ENCODE data around the gene PPP2R2C. TPM values are rescaled to one million over a fixed set of nuclear protein-coding genes. Genes with fewer than 3 reads are reported as not detected.

The PPP2R2C gene
- total RNA-seq, 1 experiment from 2014 or later = not detected

DNA sequence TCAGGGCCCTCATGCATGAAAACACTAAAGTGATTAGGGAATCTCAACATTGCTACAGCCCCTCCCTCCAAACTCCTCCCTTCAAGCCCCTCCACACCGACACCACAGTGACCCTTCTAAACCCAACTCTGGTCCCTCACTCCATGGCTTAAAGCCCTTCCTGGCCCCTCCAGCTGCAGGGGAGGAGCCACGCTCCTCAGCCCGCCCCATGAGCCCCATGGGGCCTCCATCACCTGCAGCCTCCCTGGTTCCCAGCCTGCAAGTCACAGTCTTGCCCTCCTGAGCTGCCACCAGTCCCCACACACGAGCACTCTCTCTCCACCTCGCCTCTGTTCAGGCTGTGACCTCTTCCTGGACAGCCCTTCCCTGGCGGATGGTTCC is 31.2 kb downstream of the PPP2R2C start:
- intact Hi-C loops (cut with micrococcal nuclease; ENCODE audit: unreplicated experiment) = no loop called here
- CTCF ChIA-PET = no interaction called here
- no peaks in the 10 kb centered on the region for H3K36me3 ChIP-seq (ENCODE audit: insufficient read depth, low read length, poor library complexity, severe bottlenecking)
- no TSS peak for BruUV-seq (replicated peaks)
- H3K27ac ChIP-seq (ENCODE audit: low read depth, low read length, poor library complexity, severe bottlenecking) = no peak overlapping the region
- DNase-seq (ENCODE audit: low spot score) = no peak
- peaks cover 65% of the 10 kb centered on the region for H3K27me3 ChIP-seq (replicated peaks; ENCODE audit: insufficient read depth, low read depth, low read length, poor library complexity)
- no peaks in the 10 kb centered on the region for H3K9me3 ChIP-seq (ENCODE audit: low read depth, low read length, poor library complexity, severe bottlenecking)
- POLR2A ChIA-PET (ENCODE audit: low non-redundant PET) = interaction anchor here (0.5 kb wide), 1 partner anchor 43 kb away, joined by 5 read pairs; no protein-coding TSS in a partner anchor
- H3K4me3 ChIP-seq (ENCODE audit: low read depth, low read length, poor library complexity, severe bottlenecking) = no peak overlapping the region
- H3K4me1 ChIP-seq (ENCODE audit: insufficient read depth, low read length, poor library complexity, severe bottlenecking) = no peaks in the 10 kb centered on the region
- TF ChIP-seq CTCF (conservative IDR thresholded peaks at IDR 0.05; ENCODE audit: low read depth, low read length) (no peak), EZH2 (IDR thresholded peaks at IDR 0.05; ENCODE audit: borderline replicate concordance, low read depth, low read length, poor library complexity, severe bottlenecking) (no peak)

DNA sequence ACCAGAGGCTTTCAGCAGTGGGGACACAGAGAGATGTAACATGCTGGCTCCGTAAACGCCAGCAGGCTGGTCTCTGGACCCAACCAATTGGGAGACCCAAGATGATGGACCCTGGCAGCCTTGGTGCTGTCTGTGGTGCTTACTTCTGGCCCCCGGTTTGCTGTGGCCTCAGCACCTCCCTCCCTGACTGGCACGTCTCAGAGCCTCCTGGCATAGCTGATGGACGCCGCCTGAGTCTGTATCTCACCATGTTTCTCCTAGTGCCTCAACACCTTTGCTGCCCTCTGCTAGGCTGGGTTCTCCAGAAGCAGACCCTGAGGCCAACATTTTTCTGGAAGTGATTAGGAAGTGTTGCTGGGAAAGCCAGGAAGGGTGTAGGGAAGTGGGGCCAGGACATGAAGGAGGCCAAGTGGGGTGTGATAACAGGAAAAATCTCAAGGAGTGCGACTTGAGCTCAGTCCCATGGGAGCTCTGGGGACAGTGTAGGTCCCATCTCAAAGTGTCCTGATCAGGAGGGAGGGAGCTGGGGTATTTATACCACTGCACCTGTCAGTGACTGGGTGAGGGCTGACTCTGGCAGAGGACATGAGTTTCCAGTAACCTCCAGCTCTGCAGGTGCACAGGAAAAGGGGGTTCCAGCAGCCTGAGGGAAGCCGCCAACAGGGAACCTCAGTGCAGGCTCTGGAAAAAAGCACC is 31.8 kb downstream of the PPP2R2C start:
- no peak for TF ChIP-seq CTCF (conservative IDR thresholded peaks at IDR 0.05; ENCODE audit: low read depth, low read length)
- no peak for TF ChIP-seq EZH2 (IDR thresholded peaks at IDR 0.05; ENCODE audit: borderline replicate concordance, low read depth, low read length, poor library complexity, severe bottlenecking)
- DNase-seq (ENCODE audit: low spot score) = no peak
- POLR2A ChIA-PET (ENCODE audit: low non-redundant PET) = interaction anchor here (0.5 kb wide), 1 partner anchor 43 kb away, joined by 5 read pairs; no protein-coding TSS in a partner anchor
- H3K36me3 ChIP-seq (ENCODE audit: insufficient read depth, low read length, poor library complexity, severe bottlenecking) = no peaks in the 10 kb centered on the region
- no TSS peak for BruUV-seq (replicated peaks)
- no peaks in the 10 kb centered on the region for H3K9me3 ChIP-seq (ENCODE audit: low read depth, low read length, poor library complexity, severe bottlenecking)
- H3K4me1 ChIP-seq (ENCODE audit: insufficient read depth, low read length, poor library complexity, severe bottlenecking) = no peaks in the 10 kb centered on the region
- H3K27ac ChIP-seq (ENCODE audit: low read depth, low read length, poor library complexity, severe bottlenecking) = no peak overlapping the region
- intact Hi-C loops (cut with micrococcal nuclease; ENCODE audit: unreplicated experiment) = no loop called here
- CTCF ChIA-PET = no interaction called here
- H3K27me3 ChIP-seq (replicated peaks; ENCODE audit: insufficient read depth, low read depth, low read length, poor library complexity) = peaks cover 60% of the 10 kb centered on the region
- H3K4me3 ChIP-seq (ENCODE audit: low read depth, low read length, poor library complexity, severe bottlenecking) = no peak overlapping the region

DNA sequence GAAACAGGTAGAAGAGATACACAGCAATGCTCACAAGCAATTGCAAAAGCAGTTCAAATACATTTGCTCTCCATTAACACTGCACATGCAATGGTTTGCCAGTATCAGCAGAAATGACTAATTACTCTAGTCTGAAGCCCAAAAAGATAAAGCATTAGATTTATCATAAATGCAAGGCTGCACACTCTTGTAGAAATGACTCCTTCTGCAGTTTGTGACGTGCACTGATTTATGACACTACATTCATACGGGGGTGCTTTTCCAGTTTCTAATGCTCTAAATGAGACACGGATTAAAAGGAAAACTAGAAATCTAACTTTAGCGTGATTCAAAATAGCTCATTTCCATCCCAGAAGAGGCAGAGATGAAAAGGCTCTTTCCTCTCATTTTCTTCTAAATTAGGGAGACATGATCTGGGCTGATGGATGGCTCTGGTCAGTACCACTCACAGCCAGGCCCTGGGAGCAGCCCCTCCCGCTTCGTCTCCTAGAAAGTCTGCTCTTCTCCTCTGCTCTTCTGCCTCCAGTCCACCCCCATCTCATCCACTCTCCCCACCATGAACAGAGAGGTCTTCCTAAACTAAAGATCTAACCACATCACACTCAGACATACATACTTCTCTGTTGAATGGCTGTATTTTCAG is 33.2 kb downstream of the PPP2R2C start:
- intact Hi-C loops (cut with micrococcal nuclease; ENCODE audit: unreplicated experiment) = no loop called here
- H3K4me3 ChIP-seq (ENCODE audit: low read depth, low read length, poor library complexity, severe bottlenecking) = no peak overlapping the region

More for the DNA sequence above, 33.2 kb downstream of the PPP2R2C start:
- no peaks in the 10 kb centered on the region for H3K9me3 ChIP-seq (ENCODE audit: low read depth, low read length, poor library complexity, severe bottlenecking)
- no peaks in the 10 kb centered on the region for H3K36me3 ChIP-seq (ENCODE audit: insufficient read depth, low read length, poor library complexity, severe bottlenecking)
- H3K4me1 ChIP-seq (ENCODE audit: insufficient read depth, low read length, poor library complexity, severe bottlenecking) = no peaks in the 10 kb centered on the region
- no peak for DNase-seq (ENCODE audit: low spot score)
- TF ChIP-seq CTCF (conservative IDR thresholded peaks at IDR 0.05; ENCODE audit: low read depth, low read length) (no peak), EZH2 (IDR thresholded peaks at IDR 0.05; ENCODE audit: borderline replicate concordance, low read depth, low read length, poor library complexity, severe bottlenecking) (no peak)
- CTCF ChIA-PET = no interaction called here
- POLR2A ChIA-PET (ENCODE audit: low non-redundant PET) = no interaction called here
- H3K27ac ChIP-seq (ENCODE audit: low read depth, low read length, poor library complexity, severe bottlenecking) = no peak overlapping the region
- H3K27me3 ChIP-seq (replicated peaks; ENCODE audit: insufficient read depth, low read depth, low read length, poor library complexity) = peaks cover 48% of the 10 kb centered on the region
- BruUV-seq (replicated peaks) = no TSS peak
